ENCODE data around the gene SPAG5.

Gene SPAG5

GRCh38 chr17:28549236-28550132, 49.3 kb downstream of the SPAG5 start:
- Histone ChIP-seq H3K9ac (ENCODE audit: low read depth, low read length) (no peak overlapping the region), H3K4me1 (ENCODE audit: insufficient read depth, low read length) (peaks cover 6% of the 10 kb centered on the region; the same call in 1 of the 2 replicates), H3K9me3 (ENCODE audit: control insufficient read depth, insufficient read depth, low read length) (no peaks in the 10 kb centered on the region), H3K36me3 (ENCODE audit: insufficient read depth, low read length) (no peaks in the 10 kb centered on the region)

GRCh38 chr17:28548417-28549130, 50.3 kb downstream of the SPAG5 start:
- Histone ChIP-seq H3K4me1 (ENCODE audit: insufficient read depth, low read length) (peaks cover 11% of the 10 kb centered on the region), H3K36me3 (ENCODE audit: insufficient read depth, low read length) (no peaks in the 10 kb centered on the region), H3K9me3 (ENCODE audit: control insufficient read depth, insufficient read depth, low read length) (no peaks in the 10 kb centered on the region), H3K9ac (ENCODE audit: low read depth, low read length) (no peak overlapping the region)

GRCh38 chr17:28547623-28548416, 51.0 kb downstream of the SPAG5 start:
- peaks cover 5% of the 10 kb centered on the region for H3K4me1 ChIP-seq (ENCODE audit: insufficient read depth, low read length)
- no peaks in the 10 kb centered on the region for H3K36me3 ChIP-seq (ENCODE audit: insufficient read depth, low read length)
- H3K9me3 ChIP-seq (ENCODE audit: control insufficient read depth, insufficient read depth, low read length) = no peaks in the 10 kb centered on the region
- H3K9ac ChIP-seq (ENCODE audit: low read depth, low read length) = no peak overlapping the region

- H3K4me1 ChIP-seq (ENCODE audit: insufficient read depth, low read length) = peaks cover 5% of the 10 kb centered on the region
- H3K9ac ChIP-seq (ENCODE audit: low read depth, low read length) = no peak overlapping the region
- no peaks in the 10 kb centered on the region for H3K36me3 ChIP-seq (ENCODE audit: insufficient read depth, low read length)
- no peaks in the 10 kb centered on the region for H3K9me3 ChIP-seq (ENCODE audit: control insufficient read depth, insufficient read depth, low read length)
Measured at GRCh38 chr17:28547096-28547622, 51.7 kb downstream of the SPAG5 start.

GRCh38 chr17:28545787-28546415, 52.9 kb downstream of the SPAG5 start:
- H3K4me1 ChIP-seq (ENCODE audit: insufficient read depth, low read length) = peaks cover 5% of the 10 kb centered on the region

GRCh38 chr17:28545141-28545503, 53.7 kb downstream of the SPAG5 start:
- H3K9ac ChIP-seq (ENCODE audit: low read depth, low read length) = no peak overlapping the region
- peaks cover 5% of the 10 kb centered on the region for H3K4me1 ChIP-seq (ENCODE audit: insufficient read depth, low read length)
- H3K9me3 ChIP-seq (ENCODE audit: control insufficient read depth, insufficient read depth, low read length) = no peaks in the 10 kb centered on the region
- no peaks in the 10 kb centered on the region for H3K36me3 ChIP-seq (ENCODE audit: insufficient read depth, low read length)

More at GRCh38 chr17:28545787-28546415, 52.9 kb downstream of the SPAG5 start:
- H3K9me3 ChIP-seq (ENCODE audit: control insufficient read depth, insufficient read depth, low read length) = no peaks in the 10 kb centered on the region
- H3K9ac ChIP-seq (ENCODE audit: low read depth, low read length) = no peak overlapping the region
- H3K36me3 ChIP-seq (ENCODE audit: insufficient read depth, low read length) = no peaks in the 10 kb centered on the region

- Histone ChIP-seq H3K36me3 (ENCODE audit: insufficient read depth, low read length) (no peaks in the 10 kb centered on the region), H3K4me1 (ENCODE audit: insufficient read depth, low read length) (peaks cover 5% of the 10 kb centered on the region), H3K9ac (ENCODE audit: low read depth, low read length) (no peak overlapping the region), H3K9me3 (ENCODE audit: control insufficient read depth, insufficient read depth, low read length) (no peaks in the 10 kb centered on the region)
Measured at GRCh38 chr17:28544402-28545140, 54.3 kb downstream of the SPAG5 start.

GRCh38 chr17:28541439-28541838, 57.4 kb downstream of the SPAG5 start:
- H3K9ac ChIP-seq (ENCODE audit: low read depth, low read length) = no peak overlapping the region
- H3K9me3 ChIP-seq (ENCODE audit: control insufficient read depth, insufficient read depth, low read length) = no peaks in the 10 kb centered on the region
- H3K4me1 ChIP-seq (ENCODE audit: insufficient read depth, low read length) = peaks cover 5% of the 10 kb centered on the region
- H3K36me3 ChIP-seq (ENCODE audit: insufficient read depth, low read length) = no peaks in the 10 kb centered on the region

- Histone ChIP-seq H3K9me3 (ENCODE audit: control insufficient read depth, insufficient read depth, low read length) (no peaks in the 10 kb centered on the region), H3K9ac (ENCODE audit: low read depth, low read length) (no peak overlapping the region), H3K36me3 (ENCODE audit: insufficient read depth, low read length) (no peaks in the 10 kb centered on the region), H3K4me1 (ENCODE audit: insufficient read depth, low read length) (peaks cover 5% of the 10 kb centered on the region)
Measured at GRCh38 chr17:28540231-28540630, 58.6 kb downstream of the SPAG5 start.

- H3K9me3 ChIP-seq (ENCODE audit: control insufficient read depth, insufficient read depth, low read length) = no peaks in the 10 kb centered on the region
- no peak overlapping the region for H3K9ac ChIP-seq (ENCODE audit: low read depth, low read length)
- no peaks in the 10 kb centered on the region for H3K4me1 ChIP-seq (ENCODE audit: insufficient read depth, low read length)
- no peaks in the 10 kb centered on the region for H3K36me3 ChIP-seq (ENCODE audit: insufficient read depth, low read length)
Measured at GRCh38 chr17:28538296-28538895, 60.4 kb downstream of the SPAG5 start.

GRCh38 chr17:28537219-28537610, 61.6 kb downstream of the SPAG5 start:
- peaks cover 3% of the 10 kb centered on the region; the same call in 1 of the 2 replicates for H3K4me1 ChIP-seq (ENCODE audit: insufficient read depth, low read length)
- no peaks in the 10 kb centered on the region for H3K9me3 ChIP-seq (ENCODE audit: control insufficient read depth, insufficient read depth, low read length)
- H3K9ac ChIP-seq (ENCODE audit: low read depth, low read length) = no peak overlapping the region
- H3K36me3 ChIP-seq (ENCODE audit: insufficient read depth, low read length) = no peaks in the 10 kb centered on the region

GRCh38 chr17:28536532-28537218, 62.1 kb downstream of the SPAG5 start:
- no peaks in the 10 kb centered on the region for H3K9me3 ChIP-seq (ENCODE audit: control insufficient read depth, insufficient read depth, low read length)
- no peaks in the 10 kb centered on the region for H3K36me3 ChIP-seq (ENCODE audit: insufficient read depth, low read length)
- H3K4me1 ChIP-seq (ENCODE audit: insufficient read depth, low read length) = peaks cover 3% of the 10 kb centered on the region; the same call in 1 of the 2 replicates
- no peak overlapping the region for H3K9ac ChIP-seq (ENCODE audit: low read depth, low read length)
